HCT116 (cell line): Measurements from ENCODE around the gene SAMD4B. TPM values are rescaled to one million over a fixed set of nuclear protein-coding genes. Genes with fewer than 3 reads are reported as not detected.

Experiments
- ATAC-seq: fragments of 200-7000 bp; cut with Tn5 transposase; 2 replicates; pipeline ENCODE4 v1.9.1; 2020; ENCODE audit warnings: mild to moderate bottlenecking, moderate library complexity
- BruUV-seq: library from RNA; stranded (reverse); fragments of 400-500 nt; replicated peaks from 2 replicates; lab custom pipeline; 2021; lab: Mats Ljungman, UMichigan
- CTCF ChIA-PET: fragments of 300-600 bp; sonication (Branson Sonifier 250); formaldehyde crosslinking; loops from one replicate; lab custom pipeline; 2021; ENCODE audit warnings: antibody characterized with exemption; lab: Charles Lee
- POLR2A ChIA-PET: fragments of 300-600, 350-600 bp; sonication (Branson Sonifier 250); formaldehyde crosslinking; loops from one replicate; lab custom pipeline; 2021; ENCODE audit warnings: antibody characterized with exemption; lab: Charles Lee
- RAD21 ChIA-PET, 2 experiments: fragments of 300-600 bp; sonication (Branson Sonifier 250); formaldehyde crosslinking; loops; one replicate each; lab custom pipeline; 2023; ENCODE audit warnings: low total read pairs in 2 of 2; ENCODE audit not compliant: uncharacterized antibody in 2 of 2, unreplicated experiment in 2 of 2, low non-redundant PET in 1 of 2; lab: Charles Lee
- DNase-seq: peaks from one replicate; pipeline ENCODE4 v3.0.0-alpha.2; 2010; ENCODE audit warnings: low read depth, low spot score
- H2AFZ ChIP-seq: fragments of 200-600 bp; shearing (Covaris generic), sonication (generic); 2 replicates; pipeline ENCODE4 v1.6.1; 2017; ENCODE audit warnings: low read depth, mixed run types, mixed read lengths, antibody characterized with exemption, low read length; ENCODE audit not compliant: poor library complexity, severe bottlenecking
- H3K27ac ChIP-seq: 2 replicates; pipeline ENCODE4 v1.5.1; 2012; ENCODE audit warnings: low read depth, low read length
- H3K27me3 ChIP-seq: fragments of 200-600 bp; sonication (generic); 2 replicates; pipeline ENCODE4 v1.6.1; 2016; ENCODE audit warnings: mixed run types, low read length, mixed read lengths; ENCODE audit not compliant: insufficient read depth
- H3K36me3 ChIP-seq, 2 experiments: fragments of 200-500 bp in 1 of 2; fragments of 200-600 bp in 1 of 2; sonication (Bioruptor generic) in 1 of 2; sonication (generic) in 1 of 2; 2 replicates each; pipeline versions ENCODE4 v1.5.1 to v1.6.1; 2014 to 2016; ENCODE audit warnings: low read length in 2 of 2, inconsistent platforms in 1 of 2, mixed read lengths in 1 of 2, mixed run types in 1 of 2; ENCODE audit not compliant: insufficient read depth in 2 of 2, control insufficient read depth in 1 of 2
- H3K4me1 ChIP-seq, 2 experiments: fragments of 200-600 bp in 1 of 2; sonication (generic) in 1 of 2; 2 replicates each; pipeline versions ENCODE4 v1.5.1 to v1.6.1; 2012 to 2017; ENCODE audit warnings: low read length in 2 of 2, inconsistent platforms in 1 of 2, mild to moderate bottlenecking in 1 of 2, mixed read lengths in 1 of 2, mixed run types in 1 of 2, moderate library complexity in 1 of 2; ENCODE audit not compliant: insufficient read depth in 2 of 2, control insufficient read depth in 1 of 2
- H3K4me2 ChIP-seq: fragments of 200-600 bp; sonication (generic); 2 replicates; pipeline ENCODE4 v1.6.1; 2017; ENCODE audit warnings: mixed run types, low read length, mixed read lengths
- H3K4me3 ChIP-seq, 2 experiments: fragments of 200-600 bp in 1 of 2; sonication (generic) in 1 of 2; replicated peaks in 1 of 2; 2 replicates each; pipeline ENCODE4 v1.5.1; 2011 to 2016; ENCODE audit warnings: low read length in 2 of 2, control low read depth in 1 of 2, low read depth in 1 of 2, mild to moderate bottlenecking in 1 of 2, mixed read lengths in 1 of 2, mixed run types in 1 of 2
- H3K79me2 ChIP-seq: fragments of 200-600 bp; sonication (generic); 2 replicates; pipeline ENCODE4 v1.6.1; 2017; ENCODE audit warnings: mild to moderate bottlenecking, mixed run types, low read length, moderate library complexity, mixed read lengths; ENCODE audit not compliant: insufficient read depth
- H3K9ac ChIP-seq: fragments of 200-600 bp; sonication (generic); 2 replicates; pipeline ENCODE4 v1.6.1; 2016; ENCODE audit warnings: low read length, mixed read lengths
- H3K9me2 ChIP-seq: fragments of 200-600 bp; sonication (generic), shearing (Covaris generic); 2 replicates; pipeline ENCODE4 v1.6.1; 2017; ENCODE audit warnings: mixed run types, mild to moderate bottlenecking, moderate library complexity; ENCODE audit not compliant: insufficient read depth
- H3K9me3 ChIP-seq, 2 experiments: fragments of 200-500 bp in 1 of 2; fragments of 200-600 bp in 1 of 2; sonication (Bioruptor generic) in 1 of 2; sonication (generic) in 1 of 2; 2 replicates each; pipeline ENCODE4 v1.6.1; 2014 to 2017; ENCODE audit warnings: low read length in 2 of 2, mixed read lengths in 2 of 2, inconsistent platforms in 1 of 2, low read depth in 1 of 2, mild to moderate bottlenecking in 1 of 2, mixed run types in 1 of 2, moderate library complexity in 1 of 2; ENCODE audit not compliant: control insufficient read depth in 1 of 2, insufficient read depth in 1 of 2
- H4K20me1 ChIP-seq: fragments of 200-600 bp; sonication (generic), shearing (Covaris generic); 2 replicates; pipeline ENCODE4 v1.6.1; 2017; ENCODE audit warnings: mixed run types, mild to moderate bottlenecking, moderate library complexity; ENCODE audit not compliant: insufficient read depth
- EGR1 ChIP-seq: IDR thresholded peaks from 2 replicates; pipeline ENCODE4 v1.6.1; 2012; ENCODE audit warnings: low read depth
- EZH2 ChIP-seq: fragments of 200-600 bp; sonication (generic); IDR thresholded peaks from 2 replicates; pipeline ENCODE4 v1.6.1; 2017; ENCODE audit warnings: antibody characterized with exemption, mixed run types
- EZH2phosphoT487 ChIP-seq: fragments of 200-600 bp; IDR thresholded peaks from 2 replicates; pipeline ENCODE4 v1.6.1; 2018; ENCODE audit warnings: antibody characterized with exemption, borderline replicate concordance
- FOSL1 ChIP-seq: IDR thresholded peaks from 2 replicates; pipeline ENCODE4 v1.6.1; 2012; ENCODE audit warnings: low read depth
- SIN3A ChIP-seq: IDR thresholded peaks from 2 replicates; pipeline ENCODE4 v1.6.1; 2012; ENCODE audit warnings: low read depth
- SP1 ChIP-seq: IDR thresholded peaks from 2 replicates; pipeline ENCODE4 v1.6.1; 2012; ENCODE audit warnings: low read depth
- TCF7L2 ChIP-seq: IDR thresholded peaks from 2 replicates; pipeline ENCODE4 v1.7.0; 2011; ENCODE audit warnings: borderline replicate concordance, inconsistent platforms; ENCODE audit not compliant: insufficient read depth, insufficient read length; ENCODE audit errors: extremely low read depth
- YY1 ChIP-seq: IDR thresholded peaks from 2 replicates; pipeline ENCODE4 v1.6.1; 2011; ENCODE audit warnings: low read length, low read depth, moderate library complexity, mild to moderate bottlenecking; ENCODE audit not compliant: insufficient replicate concordance; ENCODE audit errors: extremely low read depth
- ZFX ChIP-seq: fragments of 450-650 bp; IDR thresholded peaks from 2 replicates; pipeline ENCODE4 v1.6.1; 2017
- ZNF274 ChIP-seq: fragments of 200-500 bp; sonication (Bioruptor generic); IDR thresholded peaks from 2 replicates; pipeline ENCODE4 v1.6.1; 2014; ENCODE audit warnings: mild to moderate bottlenecking, low read depth, low read length, inconsistent platforms
- intact Hi-C: fragments of 100-400 bp; cut with micrococcal nuclease; formaldehyde crosslinking; loops from 2 replicates; pipeline ENCODE4 v1.10.0; 2022
- total RNA-seq: library from RNA; stranded (reverse); gene quantifications from one replicate; pipeline ENCODE4 v1.2.1, GENCODE V29; 2021; ENCODE audit not compliant: unreplicated experiment
- TF ChIP-seq, protein P1 (sequence below): IDR thresholded peaks from 2 replicates; pipeline ENCODE4 v1.6.1; 2012
- TF ChIP-seq, protein P2 (sequence below): IDR thresholded peaks from 2 replicates; pipeline ENCODE4 v1.6.1; 2012; ENCODE audit warnings: low read depth
- TF ChIP-seq, protein P3 (sequence below): IDR thresholded peaks from 2 replicates; pipeline ENCODE4 v1.6.1; 2012

SAMD4B gene
- total RNA-seq, 1 experiment from 2014 or later: 127 TPM

DNA sequence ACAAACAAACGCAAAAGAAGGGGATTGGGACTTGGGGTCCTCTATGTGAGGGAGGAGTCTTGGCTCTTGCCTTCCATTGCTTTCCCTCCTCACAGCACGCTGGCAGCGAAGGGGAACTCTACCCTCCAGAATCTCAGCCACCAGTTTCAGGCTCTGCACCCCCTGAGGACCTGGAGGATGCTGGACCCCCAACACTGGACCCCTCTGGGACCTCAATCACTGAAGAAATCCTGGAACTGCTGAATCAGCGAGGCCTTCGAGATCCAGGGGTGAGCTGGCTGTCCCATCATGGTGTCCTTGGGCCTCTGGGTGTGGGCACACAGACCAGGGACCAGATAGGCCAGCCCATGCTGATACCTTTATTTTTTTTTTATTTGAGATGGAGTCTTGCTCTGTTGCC is 79.8 kb downstream of the SAMD4B start:
- no peaks in the 10 kb centered on the region for H3K9me2 ChIP-seq
- no peak for ATAC-seq
- no peak overlapping the region for H3K4me2 ChIP-seq
- no peaks in the 10 kb centered on the region for H3K27me3 ChIP-seq
- H3K9ac ChIP-seq: no peak overlapping the region
- CTCF ChIA-PET: no interaction called here
- H3K27ac ChIP-seq: no peak overlapping the region
- H3K9me3 ChIP-seq: no peaks in the 10 kb centered on the region
- H2AFZ ChIP-seq: no peak overlapping the region
- POLR2A ChIA-PET: interaction anchor here (3.4 kb wide), 1 partner anchor 14 kb away, joined by 17 read pairs; the partner anchor contains the start of gene RPS16
- no peak for DNase-seq
- intact Hi-C loops: no loop called here
- H3K36me3 ChIP-seq: 0 out of 4 replicates have a peak, but pooled peaks cover 0 to 4% of the 10 kb centered on the region in 2 experiments
- TF ChIP-seq SIN3A (no peak), ZFX (no peak), YY1 (no peak), FOSL1 (no peak), TCF7L2 (no peak), EGR1 (no peak)
- TF ChIP-seq, protein P1, sequence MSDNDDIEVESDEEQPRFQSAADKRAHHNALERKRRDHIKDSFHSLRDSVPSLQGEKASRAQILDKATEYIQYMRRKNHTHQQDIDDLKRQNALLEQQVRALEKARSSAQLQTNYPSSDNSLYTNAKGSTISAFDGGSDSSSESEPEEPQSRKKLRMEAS: no peak
- no peak overlapping the region for H3K4me3 ChIP-seq
- RAD21 ChIA-PET: no interaction called here
- no peaks in the 10 kb centered on the region for H4K20me1 ChIP-seq
- BruUV-seq: no TSS peak
- peaks cover 0 to 4% of the 10 kb centered on the region in 2 experiments; a peak in 2 of 4 replicates for H3K4me1 ChIP-seq
- H3K79me2 ChIP-seq: no peaks in the 10 kb centered on the region

DNA sequence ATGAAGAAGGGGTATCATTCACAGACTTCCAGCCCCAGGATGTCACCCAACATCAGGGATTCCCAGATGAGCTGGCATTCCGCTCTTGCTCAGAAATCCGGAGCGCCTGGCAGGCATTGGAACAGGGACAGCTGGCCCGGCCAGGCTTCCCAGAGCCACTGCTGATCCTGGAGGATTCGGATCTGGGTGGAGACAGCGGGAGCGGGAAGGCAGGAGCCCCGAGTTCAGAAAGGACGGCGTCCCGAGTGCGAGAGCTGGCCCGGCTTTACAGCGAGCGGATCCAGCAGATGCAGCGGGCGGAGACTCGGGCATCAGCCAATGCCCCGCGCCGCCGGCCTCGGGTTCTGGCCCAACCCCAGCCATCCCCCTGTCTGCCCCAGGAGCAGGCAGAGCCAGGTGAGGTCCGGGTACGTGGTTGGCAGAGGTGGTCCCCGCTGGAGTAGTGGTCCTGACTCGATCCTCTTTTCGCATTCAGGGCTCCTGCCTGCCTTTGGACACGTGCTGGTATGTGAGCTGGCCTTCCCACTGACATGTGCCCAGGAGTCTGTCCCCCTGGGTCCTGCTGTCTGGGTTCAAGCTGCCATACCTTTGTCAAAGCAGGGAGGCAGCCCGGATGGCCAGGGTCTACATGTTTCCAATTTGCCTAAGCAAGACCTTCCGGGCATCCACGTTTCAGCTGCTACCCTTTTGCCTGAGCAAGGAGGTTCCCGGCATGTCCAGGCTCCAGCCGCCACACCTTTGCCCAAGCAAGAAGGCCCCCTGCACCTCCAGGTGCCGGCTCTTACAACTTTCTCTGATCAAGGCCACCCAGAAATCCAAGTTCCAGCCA is 81.3 kb downstream of the SAMD4B start:
- H3K27ac ChIP-seq: no peak overlapping the region
- POLR2A ChIA-PET: interaction anchor here (0.7 to 6.0 kb wide), 3 partner anchors 13 to 32 kb away, joined by 3 to 33 read pairs (median 4); partner anchors contain the start of genes MED29, PAF1 and RPS16
- RAD21 ChIA-PET: no interaction called here

More for the DNA sequence above, 81.3 kb downstream of the SAMD4B start:
- Histone ChIP-seq H3K36me3 (0 out of 4 replicates have a peak, but pooled peaks cover 0 to 4% of the 10 kb centered on the region in 2 experiments), H3K4me3 (no peak overlapping the region), H3K27me3 (no peaks in the 10 kb centered on the region), H2AFZ (no peak overlapping the region), H3K4me1 (peaks cover 11% of the 10 kb centered on the region in 2 experiments), H3K4me2 (no peak overlapping the region), H3K9me2 (no peaks in the 10 kb centered on the region), H3K9me3 (no peaks in the 10 kb centered on the region), H3K79me2 (no peaks in the 10 kb centered on the region), H3K9ac (no peak overlapping the region), H4K20me1 (no peaks in the 10 kb centered on the region)
- BruUV-seq: no TSS peak
- intact Hi-C loops: no loop called here
- no peak for DNase-seq
- CTCF ChIA-PET: no interaction called here
- ATAC-seq: no peak
- no peak for TF ChIP-seq TCF7L2
- no peak for TF ChIP-seq EZH2phosphoT487
- no peak for TF ChIP-seq ZNF274
- TF ChIP-seq, protein P2, sequence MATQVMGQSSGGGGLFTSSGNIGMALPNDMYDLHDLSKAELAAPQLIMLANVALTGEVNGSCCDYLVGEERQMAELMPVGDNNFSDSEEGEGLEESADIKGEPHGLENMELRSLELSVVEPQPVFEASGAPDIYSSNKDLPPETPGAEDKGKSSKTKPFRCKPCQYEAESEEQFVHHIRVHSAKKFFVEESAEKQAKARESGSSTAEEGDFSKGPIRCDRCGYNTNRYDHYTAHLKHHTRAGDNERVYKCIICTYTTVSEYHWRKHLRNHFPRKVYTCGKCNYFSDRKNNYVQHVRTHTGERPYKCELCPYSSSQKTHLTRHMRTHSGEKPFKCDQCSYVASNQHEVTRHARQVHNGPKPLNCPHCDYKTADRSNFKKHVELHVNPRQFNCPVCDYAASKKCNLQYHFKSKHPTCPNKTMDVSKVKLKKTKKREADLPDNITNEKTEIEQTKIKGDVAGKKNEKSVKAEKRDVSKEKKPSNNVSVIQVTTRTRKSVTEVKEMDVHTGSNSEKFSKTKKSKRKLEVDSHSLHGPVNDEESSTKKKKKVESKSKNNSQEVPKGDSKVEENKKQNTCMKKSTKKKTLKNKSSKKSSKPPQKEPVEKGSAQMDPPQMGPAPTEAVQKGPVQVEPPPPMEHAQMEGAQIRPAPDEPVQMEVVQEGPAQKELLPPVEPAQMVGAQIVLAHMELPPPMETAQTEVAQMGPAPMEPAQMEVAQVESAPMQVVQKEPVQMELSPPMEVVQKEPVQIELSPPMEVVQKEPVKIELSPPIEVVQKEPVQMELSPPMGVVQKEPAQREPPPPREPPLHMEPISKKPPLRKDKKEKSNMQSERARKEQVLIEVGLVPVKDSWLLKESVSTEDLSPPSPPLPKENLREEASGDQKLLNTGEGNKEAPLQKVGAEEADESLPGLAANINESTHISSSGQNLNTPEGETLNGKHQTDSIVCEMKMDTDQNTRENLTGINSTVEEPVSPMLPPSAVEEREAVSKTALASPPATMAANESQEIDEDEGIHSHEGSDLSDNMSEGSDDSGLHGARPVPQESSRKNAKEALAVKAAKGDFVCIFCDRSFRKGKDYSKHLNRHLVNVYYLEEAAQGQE: no peak
- TF ChIP-seq, protein P3, sequence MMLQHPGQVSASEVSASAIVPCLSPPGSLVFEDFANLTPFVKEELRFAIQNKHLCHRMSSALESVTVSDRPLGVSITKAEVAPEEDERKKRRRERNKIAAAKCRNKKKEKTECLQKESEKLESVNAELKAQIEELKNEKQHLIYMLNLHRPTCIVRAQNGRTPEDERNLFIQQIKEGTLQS: no peak
- TF ChIP-seq EZH2: no peak
- no peak for TF ChIP-seq SP1
